Stomach (tissue), 9 donors: ENCODE measurements around the gene PTBP1. TPM values are rescaled to one million over a fixed set of nuclear protein-coding genes. Genes with fewer than 3 reads are reported as not detected.

ENCODE experiments used
- DNase-seq, 2 donors: peaks; one replicate each; pipeline versions ENCODE4 v3.0.0 to v3.0.0-alpha.2; 2013 to 2019
- H3K27ac ChIP-seq, 5 donors: fragments of 200-600 bp in 4 of 5; sonication (generic) in 4 of 5; one replicate each; pipeline ENCODE4 v1.5.1; 2013 to 2019; ENCODE audit warnings: mild to moderate bottlenecking in 1 of 5, moderate library complexity in 1 of 5
- H3K27me3 ChIP-seq, 3 donors: fragments of 200-600 bp; sonication (generic); one replicate each; pipeline ENCODE4 v1.5.1; 2017 to 2019; ENCODE audit warnings: mixed run types in 1 of 3
- H3K36me3 ChIP-seq, 4 donors: fragments of 200-600 bp; sonication (generic); 1 replicate in 3 of 4; 2 replicates in 1 of 4; pipeline ENCODE4 v1.5.1; 2016 to 2019
- H3K4me1 ChIP-seq, 4 donors: fragments of 200-600 bp; sonication (generic); one replicate each; pipeline ENCODE4 v1.5.1; 2016 to 2019
- H3K4me3 ChIP-seq, 4 donors: fragments of 200-600 bp; sonication (generic) in 3 of 4; one replicate each; pipeline ENCODE4 v1.5.1; 2016 to 2019; ENCODE audit warnings: mild to moderate bottlenecking in 1 of 4
- H3K9me3 ChIP-seq, 4 donors: fragments of 200-600 bp; sonication (generic); one replicate each; pipeline ENCODE4 v1.5.1; 2016 to 2019
- EP300 ChIP-seq: sonication (generic); formaldehyde crosslinking; IDR thresholded peaks from one replicate; pipeline ENCODE4 v1.6.1; 2017; ENCODE audit warnings: antibody characterized with exemption
- POLR2A ChIP-seq, 4 donors: fragments of 450-650 bp; IDR thresholded peaks; one replicate each; pipeline ENCODE4 v1.6.1; 2016; ENCODE audit warnings: antibody characterized with exemption in 4 of 4, control low read depth in 2 of 4, mild to moderate bottlenecking in 1 of 4, moderate library complexity in 1 of 4
- POLR2AphosphoS5 ChIP-seq, 3 donors: sonication (generic); formaldehyde crosslinking; IDR thresholded peaks; one replicate each; pipeline ENCODE4 v1.6.1; 2016; ENCODE audit warnings: antibody characterized with exemption in 3 of 3
- WGBS, 5 donors: extraction: QIAGEN DNeasy Blood & Tissue Kit in 3 of 5; methylation state at CpG; one replicate each; pipeline versions ENCODE4 v1.1.5 to v1.1.7; 2013 to 2018; 5-methylcytosine and 5-hydroxymethylcytosine counted together
- intact Hi-C: fragments of 100-400 bp; cut with DNase I; formaldehyde crosslinking; loops from one replicate; pipeline ENCODE4 v1.15.1; 2023; ENCODE audit warnings: low total_unique reads
- polyA plus RNA-seq, 3 donors: library from polyadenylated mRNA; stranded (reverse); fragments of 200-250 nt; gene quantifications; one replicate each; pipeline ENCODE4 v1.2.3, GENCODE V29; 2013
- total RNA-seq, 5 donors: library from RNA; depleted of rRNA; stranded (reverse); fragments of >200 nt; gene quantifications; one replicate each; pipeline versions ENCODE4 v1.1.0 to v1.2.3, GENCODE V29; 2014 to 2016
- TF ChIP-seq, protein P1 (sequence below), 7 experiments: fragments of 450-650 bp in 4 of 7; fragments of 200-600 bp in 3 of 7; sonication (generic) in 3 of 7; IDR thresholded peaks; one replicate each; pipeline ENCODE4 v1.5.1; 2016 to 2019; ENCODE audit warnings: antibody characterized with exemption in 7 of 7, control low read depth in 2 of 7, mild to moderate bottlenecking in 1 of 7
- donor health status: healthy with polysubstance abuse.
- donor health status: Bipolar disorder and iron deficiency.
- donor health status: healthy.

The PTBP1 gene
- total and polyA plus RNA-seq, 8 donors: 74.8 to 539 (median 119) TPM

- H3K9me3 ChIP-seq: peaks cover 4 to 18% (median 12%) of the 10 kb centered on the region in 4 donors
- H3K4me1 ChIP-seq: peaks cover 11 to 42% (median 38%) of the 10 kb centered on the region in 4 donors
- H3K36me3 ChIP-seq: peaks cover 0 to 28% (median 14%) of the 10 kb centered on the region in 4 donors
- peaks cover 0 to 24% (median 0%) of the 10 kb centered on the region in 3 donors for H3K27me3 ChIP-seq
- intact Hi-C loops: no loop called here
- peak in 1 of 2 donors; percentile 43 for DNase-seq
- H3K27ac ChIP-seq: no peak overlapping the region
- WGBS, 5 donors: 76 to 95% (median 82%) methylated on average over 15 of the region's 15 CpGs
- TF ChIP-seq POLR2A (IDR thresholded peaks at IDR 0.05) (no peak), POLR2AphosphoS5 (IDR thresholded peaks at IDR 0.05) (no peak), EP300 (no peak)
- TF ChIP-seq, protein P1, sequence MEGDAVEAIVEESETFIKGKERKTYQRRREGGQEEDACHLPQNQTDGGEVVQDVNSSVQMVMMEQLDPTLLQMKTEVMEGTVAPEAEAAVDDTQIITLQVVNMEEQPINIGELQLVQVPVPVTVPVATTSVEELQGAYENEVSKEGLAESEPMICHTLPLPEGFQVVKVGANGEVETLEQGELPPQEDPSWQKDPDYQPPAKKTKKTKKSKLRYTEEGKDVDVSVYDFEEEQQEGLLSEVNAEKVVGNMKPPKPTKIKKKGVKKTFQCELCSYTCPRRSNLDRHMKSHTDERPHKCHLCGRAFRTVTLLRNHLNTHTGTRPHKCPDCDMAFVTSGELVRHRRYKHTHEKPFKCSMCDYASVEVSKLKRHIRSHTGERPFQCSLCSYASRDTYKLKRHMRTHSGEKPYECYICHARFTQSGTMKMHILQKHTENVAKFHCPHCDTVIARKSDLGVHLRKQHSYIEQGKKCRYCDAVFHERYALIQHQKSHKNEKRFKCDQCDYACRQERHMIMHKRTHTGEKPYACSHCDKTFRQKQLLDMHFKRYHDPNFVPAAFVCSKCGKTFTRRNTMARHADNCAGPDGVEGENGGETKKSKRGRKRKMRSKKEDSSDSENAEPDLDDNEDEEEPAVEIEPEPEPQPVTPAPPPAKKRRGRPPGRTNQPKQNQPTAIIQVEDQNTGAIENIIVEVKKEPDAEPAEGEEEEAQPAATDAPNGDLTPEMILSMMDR (IDR thresholded peaks at IDR 0.05): no peak
- no peak overlapping the region for H3K4me3 ChIP-seq
Observed at GRCh38 chr19:755063-755462, 42.2 kb upstream of the PTBP1 start.

DNA sequence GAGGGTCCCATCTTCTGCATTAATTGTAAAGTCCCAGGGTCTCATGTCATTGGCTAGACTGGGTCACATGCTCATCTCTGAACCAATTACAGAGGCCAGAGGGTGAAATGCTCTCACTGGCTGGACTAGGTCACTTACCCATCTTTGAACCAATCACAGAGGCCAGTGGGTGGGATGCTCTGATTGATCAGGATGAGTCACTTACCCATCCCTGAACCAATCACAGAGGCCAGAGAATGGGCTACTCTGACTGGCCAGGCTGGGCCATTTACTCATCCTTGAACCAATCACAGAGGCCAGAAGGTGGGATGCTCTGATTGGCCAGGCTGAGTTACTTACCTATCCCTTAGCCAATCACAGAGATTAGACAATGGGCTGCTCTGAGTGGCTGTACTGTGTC lies 41.0 kb upstream of the PTBP1 start:
- TF ChIP-seq EP300 (no peak), POLR2AphosphoS5 (IDR thresholded peaks at IDR 0.05) (no peak), POLR2A (IDR thresholded peaks at IDR 0.05) (no peak)
- TF ChIP-seq, protein P1 (IDR thresholded peaks at IDR 0.05): no peak
- intact Hi-C loops: no loop called here
- Histone ChIP-seq H3K36me3 (peaks cover 0 to 38% (median 15%) of the 10 kb centered on the region in 4 donors), H3K4me3 (no peak overlapping the region), H3K27ac (no peak overlapping the region), H3K9me3 (peaks cover 4 to 18% (median 12%) of the 10 kb centered on the region in 4 donors), H3K27me3 (peaks cover 0 to 16% (median 0%) of the 10 kb centered on the region in 3 donors), H3K4me1 (peaks cover 8 to 34% (median 29%) of the 10 kb centered on the region in 4 donors)
- no peak for DNase-seq

- Histone ChIP-seq H3K4me3 (no peak overlapping the region), H3K4me1 (peaks cover 4 to 26% (median 21%) of the 10 kb centered on the region in 4 donors), H3K36me3 (peaks cover 0 to 42% (median 17%) of the 10 kb centered on the region in 4 donors), H3K27ac (no peak overlapping the region), H3K27me3 (peaks cover 0 to 8% (median 0%) of the 10 kb centered on the region in 3 donors), H3K9me3 (peaks cover 4 to 18% (median 12%) of the 10 kb centered on the region in 4 donors)
- no peak for DNase-seq
- intact Hi-C loops: no loop called here
- 88 to 96% (median 92%) methylated on average over 28 to 36 of the region's 36 CpGs for WGBS, 5 donors
- TF ChIP-seq POLR2AphosphoS5 (IDR thresholded peaks at IDR 0.05): no peak
Observed at GRCh38 chr19:756821-757688, 40.2 kb upstream of the PTBP1 start.

- Histone ChIP-seq H3K4me3 (no peak overlapping the region), H3K27me3 (no peaks in the 10 kb centered on the region), H3K9me3 (peaks cover 4 to 18% (median 12%) of the 10 kb centered on the region in 4 donors), H3K36me3 (peaks cover 0 to 49% (median 17%) of the 10 kb centered on the region in 4 donors), H3K27ac (no peak overlapping the region), H3K4me1 (peaks cover 0 to 16% (median 11%) of the 10 kb centered on the region in 4 donors)
- intact Hi-C loops: no loop called here
- no peak for TF ChIP-seq POLR2AphosphoS5 (IDR thresholded peaks at IDR 0.05)
- TF ChIP-seq, protein P1 (IDR thresholded peaks at IDR 0.05): no peak
- no peak for TF ChIP-seq EP300
- TF ChIP-seq POLR2A (IDR thresholded peaks at IDR 0.05): no peak
- 94 to 98% (median 96%) methylated on average over 14 to 50 of the region's 50 CpGs for WGBS, 5 donors
- no peak for DNase-seq
Observed at GRCh38 chr19:757811-758668, 39.2 kb upstream of the PTBP1 start.
